Suprapubic skin (tissue), 3 donors: Measurements from ENCODE around the gene PLD5.

Experiments
- CTCF ChIP-seq, 2 donors: fragments of 200-600 bp in 1 of 2; fragments of 450-650 bp in 1 of 2; sonication (generic) in 1 of 2; IDR thresholded peaks; one replicate each; pipeline ENCODE4 v1.5.1; 2016 to 2019; ENCODE audit warnings: antibody characterized with exemption in 2 of 2, mild to moderate bottlenecking in 1 of 2, moderate library complexity in 1 of 2
- POLR2A ChIP-seq, 2 donors: fragments of 450-650 bp; IDR thresholded peaks; one replicate each; pipeline ENCODE4 v1.6.1; 2017; ENCODE audit warnings: antibody characterized with exemption in 2 of 2, mild to moderate bottlenecking in 2 of 2, moderate library complexity in 2 of 2

GRCh38 chr1:242569867-242570266 lies 45.4 kb upstream of the PLD5 start:
- no peak for TF ChIP-seq CTCF (IDR thresholded peaks at IDR 0.05)
- TF ChIP-seq POLR2A (IDR thresholded peaks at IDR 0.05) = no peak
